Retina (tissue), 1 donor: Measurements from ENCODE around the gene SBF2.
"Not testable (repeated sequence)": the region's sequence is repeated elsewhere in the genome, so short reads cannot be mapped to it uniquely, and the experiment has no call there.

Experiments
- DNase-seq: peaks from one replicate; pipeline ENCODE4 v3.0.0-alpha.2; 2016

The SBF2 gene

GRCh38 chr11:10162222-10162621, 131.8 kb downstream of the SBF2 start:
- no peak for DNase-seq

DNA sequence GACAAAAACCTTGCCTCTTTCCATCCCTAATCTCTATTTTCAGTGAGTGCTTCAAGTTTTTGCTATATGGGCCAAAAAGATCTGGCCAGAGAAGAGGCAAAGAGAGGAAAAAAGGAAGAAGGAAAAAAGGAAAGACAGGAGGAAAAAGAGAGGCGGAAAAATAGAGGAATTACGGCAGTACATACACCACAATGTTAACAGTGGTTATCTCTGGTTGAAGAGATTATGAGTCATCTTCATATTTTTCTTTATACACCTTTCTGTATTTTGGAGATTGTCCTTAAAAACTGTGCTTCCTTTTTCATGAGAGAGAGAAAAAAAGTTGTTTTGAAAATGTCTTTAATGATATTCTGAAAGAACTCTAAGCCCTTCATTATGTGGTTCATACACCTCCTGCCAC, 133.7 kb downstream of the SBF2 start:
- DNase-seq, result no peak

DNA sequence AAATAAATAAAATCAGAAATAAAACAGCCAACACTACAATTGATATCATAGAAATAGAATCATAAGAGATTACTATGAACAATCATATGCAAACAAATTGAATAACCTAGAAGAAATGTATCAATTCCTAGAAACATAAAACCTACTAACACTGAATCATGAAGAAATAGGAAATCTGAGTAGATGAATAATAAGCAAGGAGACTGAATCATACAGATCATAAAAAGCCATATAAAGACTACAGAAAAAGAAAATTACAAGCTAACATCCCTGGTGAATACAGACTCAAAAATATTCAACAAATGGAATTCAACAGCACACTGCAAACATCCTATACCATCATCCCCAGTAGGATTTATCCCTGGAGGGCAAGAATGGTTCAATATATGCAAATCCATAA, 135.6 kb downstream of the SBF2 start:
- DNase-seq, result no peak

DNA sequence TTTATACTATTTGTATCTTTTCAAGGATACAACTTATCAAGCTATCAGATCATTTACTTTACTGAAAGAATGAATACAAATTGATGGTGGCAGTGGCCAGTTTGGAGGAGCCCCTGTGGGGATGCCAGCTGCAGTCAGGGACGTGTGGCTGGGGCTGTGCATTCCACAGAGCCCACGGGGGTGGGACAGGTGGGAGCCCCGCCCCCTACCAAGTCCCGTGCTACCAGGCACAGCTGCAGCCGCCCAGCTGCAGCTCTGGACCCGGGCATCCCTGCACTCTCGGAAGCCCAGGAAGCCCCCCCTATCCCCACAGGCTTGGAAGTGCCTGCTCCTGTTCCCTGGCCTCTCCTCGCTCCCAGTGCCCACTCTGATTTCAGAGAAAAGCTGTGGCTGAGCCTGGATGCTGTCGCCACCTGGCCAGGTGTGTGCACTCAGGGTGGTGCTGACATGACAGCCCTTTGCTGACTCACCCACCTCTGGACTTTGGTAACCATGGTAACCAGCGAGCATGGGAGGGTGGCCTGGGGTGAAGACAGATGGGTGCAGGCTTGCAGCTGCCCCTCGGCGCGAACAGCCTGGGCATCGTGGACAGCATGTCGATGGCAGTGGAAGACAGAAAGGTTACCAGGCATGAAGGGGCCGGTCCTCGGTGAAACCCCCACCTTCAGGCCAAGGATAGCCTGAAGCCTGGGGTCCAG, 138.1 kb downstream of the SBF2 start:
- no peak for DNase-seq

- DNase-seq, result no peak
Observed at GRCh38 chr11:10150800-10151199, 143.2 kb downstream of the SBF2 start.

DNA sequence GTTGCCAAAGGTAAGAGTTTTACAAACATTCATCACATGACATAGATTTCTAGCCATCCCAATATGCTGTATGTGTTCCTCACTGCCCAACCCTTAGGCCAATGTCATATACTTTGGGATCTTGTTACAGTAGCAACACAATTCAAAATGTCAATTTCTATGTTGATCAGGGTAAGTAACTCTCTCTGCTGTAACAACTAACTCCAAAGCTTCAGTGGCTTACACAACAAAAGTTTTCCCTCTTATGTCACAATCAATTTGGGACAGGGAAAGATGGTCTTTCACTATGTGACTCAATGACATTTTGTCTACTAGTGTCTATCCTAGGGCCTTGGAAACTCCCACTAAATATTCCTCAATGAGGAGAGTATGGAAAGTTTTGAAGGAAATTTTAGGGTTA, 144.5 kb downstream of the SBF2 start:
- DNase-seq, result no peak

DNA sequence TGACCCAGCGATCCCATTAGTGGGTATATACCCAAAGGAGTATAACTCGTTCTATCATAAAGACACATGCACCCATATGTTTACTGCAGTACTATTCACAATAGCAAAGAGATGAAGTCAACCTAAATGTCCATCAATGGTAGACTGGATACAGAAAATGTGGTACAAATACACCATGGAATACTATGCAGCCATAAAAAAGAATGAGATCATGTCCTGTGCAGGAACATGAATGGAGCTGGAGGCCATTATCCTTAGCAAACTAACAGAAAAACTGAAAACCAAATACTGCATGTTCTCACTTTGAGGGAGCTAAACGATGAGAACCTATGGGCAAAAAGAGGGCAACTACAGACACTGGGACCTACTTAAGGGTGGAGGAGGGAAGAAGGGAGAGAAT, 146.8 kb downstream of the SBF2 start:
- no peak for DNase-seq

- no peak for DNase-seq
Observed at GRCh38 chr11:10144954-10145353, 149.1 kb downstream of the SBF2 start.

DNA sequence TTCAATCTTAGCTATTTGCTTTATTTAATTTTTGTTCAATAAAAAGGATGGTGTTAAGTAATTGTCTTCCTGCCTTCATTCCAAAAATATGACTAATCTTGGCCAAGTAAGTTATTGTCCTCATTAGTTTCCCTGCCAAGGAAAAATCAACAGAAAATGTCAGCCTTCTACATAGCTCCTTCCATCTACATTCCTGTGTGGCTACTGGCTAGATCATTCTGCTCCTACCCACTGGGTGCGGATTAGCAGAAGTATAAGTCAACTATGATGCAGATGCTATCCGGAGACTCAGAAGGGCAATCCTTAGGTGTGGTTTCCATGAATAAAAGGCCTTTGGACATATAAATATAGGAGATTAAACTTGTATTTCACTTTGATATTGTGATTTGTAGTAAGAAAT, 154.4 kb downstream of the SBF2 start:
- DNase-seq, result no peak

GRCh38 chr11:10139143-10139542, 154.9 kb downstream of the SBF2 start:
- no peak for DNase-seq

GRCh38 chr11:10134975-10135481, 159.0 kb downstream of the SBF2 start:
- DNase-seq, result no peak

GRCh38 chr11:10134226-10134625, 159.8 kb downstream of the SBF2 start:
- not testable (repeated sequence) for DNase-seq

GRCh38 chr11:10133251-10133650, 160.8 kb downstream of the SBF2 start:
- not testable (repeated sequence) for DNase-seq

- no peak for DNase-seq
Observed at GRCh38 chr11:10130875-10131274, 163.1 kb downstream of the SBF2 start.

DNA sequence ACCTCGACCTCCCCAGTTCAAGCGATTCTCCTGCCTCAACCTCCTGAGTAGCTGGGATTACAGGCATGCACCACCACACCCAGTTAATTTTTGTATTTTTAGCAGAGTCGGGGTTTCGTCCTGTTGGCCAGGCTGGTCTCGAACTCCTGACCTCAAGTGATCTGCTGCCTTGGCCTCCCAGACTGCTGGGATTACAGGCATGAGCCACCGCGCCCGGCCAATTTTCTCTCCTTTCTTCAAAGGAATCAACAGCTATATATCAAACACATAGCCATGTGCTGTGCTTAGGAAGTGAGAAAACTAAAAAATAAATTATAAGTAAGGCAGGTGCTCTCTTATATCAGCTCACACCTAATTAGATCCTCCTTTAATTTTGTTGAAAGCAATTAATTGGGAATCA, 164.8 kb downstream of the SBF2 start:
- not testable (repeated sequence) for DNase-seq

DNA sequence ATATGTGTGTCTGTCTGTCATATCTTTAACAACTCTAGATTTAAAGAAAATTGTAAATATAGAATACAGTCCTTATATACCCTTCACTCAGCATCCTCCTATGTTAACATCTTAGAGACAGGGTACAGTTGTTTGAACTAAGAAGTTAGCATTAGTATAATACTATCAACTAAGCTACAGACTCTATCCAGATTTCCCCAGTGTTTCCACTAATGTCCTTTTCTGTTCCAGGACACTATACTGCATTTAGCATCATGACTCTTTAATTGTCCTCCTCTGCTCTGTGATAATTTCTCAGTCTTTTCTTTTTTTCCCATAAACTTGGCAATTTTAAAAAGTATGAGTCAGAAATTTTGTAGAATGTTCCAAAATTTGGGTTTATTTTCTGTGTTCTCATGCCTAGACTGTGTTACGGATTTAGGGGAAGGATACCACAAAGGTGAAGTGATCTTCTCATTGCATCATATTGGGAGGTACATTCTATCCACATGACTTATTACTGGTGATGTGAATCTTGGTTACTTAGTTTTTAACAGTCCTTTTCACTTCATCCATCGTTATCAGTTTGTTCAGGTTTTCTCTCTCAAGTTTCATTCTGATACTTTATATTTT, 168.4 kb downstream of the SBF2 start:
- no peak for DNase-seq

- DNase-seq, result no peak
Observed at GRCh38 chr11:10122326-10123197, 171.5 kb downstream of the SBF2 start.

DNA sequence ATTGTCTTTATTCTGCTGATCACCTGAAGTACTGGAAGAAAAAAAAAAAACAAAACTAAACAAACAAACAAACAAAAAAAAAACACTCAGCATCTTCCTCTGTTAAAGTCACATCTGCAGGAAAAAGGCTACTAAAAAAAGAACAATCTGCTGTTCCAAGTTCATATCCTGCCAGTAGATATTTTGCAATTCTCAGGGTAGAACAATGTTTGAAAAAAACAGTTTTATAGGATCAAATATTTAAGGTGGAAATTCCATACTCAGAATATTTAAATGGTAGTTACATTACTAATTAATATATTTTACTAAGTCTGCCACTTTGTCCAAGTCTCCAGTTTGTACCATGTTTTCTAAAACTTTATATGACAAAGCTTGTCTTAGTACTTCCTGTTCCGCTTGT, 175.2 kb downstream of the SBF2 start:
- no peak for DNase-seq

GRCh38 chr11:10117709-10118351, 176.2 kb downstream of the SBF2 start:
- no peak for DNase-seq

GRCh38 chr11:10116588-10116987, 177.4 kb downstream of the SBF2 start:
- DNase-seq, result no peak

DNA sequence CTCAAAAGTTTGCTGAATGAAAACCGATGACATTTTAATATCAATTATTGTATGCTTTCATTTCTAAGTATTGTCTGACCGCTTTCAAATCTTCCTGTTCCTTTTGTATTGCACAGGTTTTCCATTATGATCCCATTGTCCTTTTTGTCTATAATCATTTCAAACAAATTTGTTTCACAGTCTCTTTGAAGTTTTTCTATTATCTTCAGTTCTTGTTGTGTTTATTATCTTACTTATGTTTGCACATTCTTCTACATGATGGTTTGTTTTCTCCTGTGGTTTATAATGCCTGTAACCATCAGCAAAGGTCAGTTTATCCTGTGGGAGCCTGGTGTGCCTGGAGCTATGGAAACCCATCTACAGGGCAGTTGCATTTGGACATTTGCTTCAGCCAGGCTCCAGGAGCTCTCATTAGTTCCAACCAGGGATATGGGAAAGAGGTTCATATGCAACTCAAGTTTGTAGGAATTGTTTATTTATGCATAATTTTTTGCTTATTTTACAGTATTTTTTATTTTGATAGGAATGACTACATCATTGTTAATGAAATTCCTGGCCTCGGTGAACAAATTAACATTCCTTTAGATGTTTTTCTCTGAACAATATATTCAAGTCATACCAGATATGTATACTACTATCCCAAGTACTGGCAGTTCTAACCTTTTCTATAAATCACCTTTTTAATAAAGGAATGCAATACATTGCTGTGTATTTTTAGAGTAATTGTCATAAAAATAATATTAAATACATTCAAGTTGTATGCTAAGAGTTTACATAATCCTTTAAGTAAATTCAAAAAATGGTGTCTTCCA, 179.2 kb downstream of the SBF2 start:
- no peak for DNase-seq

GRCh38 chr11:10113852-10114251, 180.2 kb downstream of the SBF2 start:
- no peak for DNase-seq
